GM08714 (cell line): ENCODE measurements around the gene KIAA1549.

Source experiments
- H3K4me3 ChIP-seq: fragments of 200-500 bp; sonication (Bioruptor generic); 2 replicates; pipeline ENCODE4 v1.5.1; 2014; ENCODE audit warnings: mild to moderate bottlenecking, low read length, inconsistent platforms
- ZNF274 ChIP-seq: IDR thresholded peaks from 2 replicates; pipeline ENCODE4 v1.6.1; 2012; ENCODE audit warnings: mild to moderate bottlenecking, low read depth, low read length

KIAA1549 gene

GRCh38 chr7:138892812-138893211 is 88.4 kb downstream of the KIAA1549 start:
- TF ChIP-seq ZNF274: no peak
- H3K4me3 ChIP-seq: no peak overlapping the region

DNA sequence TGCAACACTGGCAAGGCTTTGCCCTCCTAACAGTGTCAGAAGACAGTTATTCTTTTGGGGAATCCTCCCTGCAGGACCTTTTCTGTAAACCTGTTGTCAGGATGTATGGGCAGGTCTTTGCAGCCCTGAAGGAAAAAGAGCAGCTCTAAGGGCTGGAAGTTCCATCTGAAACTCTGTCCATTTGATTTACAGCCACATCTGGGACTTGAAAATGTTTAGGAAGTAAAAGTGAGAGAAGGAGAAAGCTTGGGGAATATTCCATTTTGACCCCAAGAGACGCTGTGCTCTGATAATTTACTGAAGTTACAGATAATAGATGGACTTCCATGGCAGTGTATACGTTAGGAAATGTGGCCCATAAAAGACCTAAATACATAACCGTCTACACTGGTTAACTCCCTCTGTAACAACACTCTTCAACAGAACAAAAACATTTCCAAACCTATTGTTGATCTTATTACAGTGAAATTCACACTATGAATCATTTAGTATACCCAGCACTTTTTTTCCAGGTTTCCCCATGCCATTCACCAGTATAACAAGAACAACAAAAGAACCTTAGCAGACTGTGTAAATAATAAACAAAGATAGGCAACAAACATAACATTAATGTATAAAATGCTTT is 89.1 kb downstream of the KIAA1549 start:
- no peak overlapping the region for H3K4me3 ChIP-seq
- no peak for TF ChIP-seq ZNF274

DNA sequence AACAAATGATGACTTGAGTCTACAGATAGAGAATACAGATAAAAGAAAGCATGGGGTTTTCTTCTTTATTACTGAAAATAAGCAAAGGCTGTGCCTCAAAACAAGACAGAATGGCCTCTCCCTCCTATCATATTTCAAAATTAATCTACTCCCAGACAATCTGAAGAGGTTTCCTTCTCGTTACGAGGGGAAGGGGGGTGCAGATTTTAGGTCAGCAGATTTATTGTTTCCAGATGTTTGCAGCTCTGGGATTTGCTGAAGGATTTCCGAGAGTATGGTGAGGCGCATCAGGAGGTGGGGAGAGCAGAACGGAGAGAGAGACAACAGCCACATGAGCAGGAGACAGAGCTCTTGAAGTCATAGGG is 89.8 kb downstream of the KIAA1549 start:
- TF ChIP-seq ZNF274: no peak
- no peak overlapping the region for H3K4me3 ChIP-seq

DNA sequence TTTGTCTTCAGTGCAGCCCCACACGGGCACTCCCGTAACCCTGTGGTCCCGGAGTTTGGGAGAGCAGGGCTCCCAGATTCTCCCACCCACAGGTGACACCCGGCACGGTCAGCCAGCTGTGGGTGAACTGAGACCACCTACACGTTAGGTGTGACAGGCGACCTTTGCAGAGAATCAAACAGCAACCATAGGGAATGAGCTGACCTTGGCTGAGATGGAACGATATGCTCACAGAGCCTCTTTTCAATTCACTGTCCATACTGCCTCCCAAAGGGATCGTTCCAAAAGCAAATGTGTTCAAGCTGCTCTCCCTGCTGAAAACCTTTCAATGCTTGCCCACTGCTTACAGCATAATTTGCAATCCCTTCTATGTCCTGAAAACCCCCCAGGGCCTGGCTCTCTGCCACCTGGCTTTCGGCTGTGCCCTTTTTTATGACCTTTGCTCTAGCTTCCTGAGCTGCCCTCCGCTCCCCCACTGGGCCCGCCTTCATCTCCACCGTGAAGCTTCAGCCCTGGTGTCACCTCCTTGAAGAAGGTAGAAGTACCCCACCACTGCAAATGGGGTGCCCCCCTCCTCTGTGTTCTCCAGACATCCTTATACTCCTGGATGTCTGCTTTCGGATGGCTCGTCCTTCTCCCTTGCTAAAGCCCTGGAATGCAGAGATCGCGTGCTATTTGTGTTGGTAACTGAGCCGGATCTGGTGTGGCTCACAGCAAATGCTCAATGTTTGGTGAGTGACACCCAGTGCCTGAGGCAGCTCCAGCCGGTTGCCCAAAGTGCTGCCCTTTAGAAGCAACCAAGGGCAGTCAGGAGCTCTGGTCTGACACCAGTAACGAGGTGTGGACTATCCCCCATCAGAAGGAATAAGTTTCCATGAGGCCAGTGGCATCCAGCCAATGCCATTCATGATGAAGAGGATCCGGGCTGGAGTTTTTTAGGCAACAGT is 90.4 kb downstream of the KIAA1549 start:
- TF ChIP-seq ZNF274: no peak
- no peak overlapping the region for H3K4me3 ChIP-seq

GRCh38 chr7:138889582-138890498 is 91.3 kb downstream of the KIAA1549 start:
- H3K4me3 ChIP-seq: no peak overlapping the region
- TF ChIP-seq ZNF274: no peak

DNA sequence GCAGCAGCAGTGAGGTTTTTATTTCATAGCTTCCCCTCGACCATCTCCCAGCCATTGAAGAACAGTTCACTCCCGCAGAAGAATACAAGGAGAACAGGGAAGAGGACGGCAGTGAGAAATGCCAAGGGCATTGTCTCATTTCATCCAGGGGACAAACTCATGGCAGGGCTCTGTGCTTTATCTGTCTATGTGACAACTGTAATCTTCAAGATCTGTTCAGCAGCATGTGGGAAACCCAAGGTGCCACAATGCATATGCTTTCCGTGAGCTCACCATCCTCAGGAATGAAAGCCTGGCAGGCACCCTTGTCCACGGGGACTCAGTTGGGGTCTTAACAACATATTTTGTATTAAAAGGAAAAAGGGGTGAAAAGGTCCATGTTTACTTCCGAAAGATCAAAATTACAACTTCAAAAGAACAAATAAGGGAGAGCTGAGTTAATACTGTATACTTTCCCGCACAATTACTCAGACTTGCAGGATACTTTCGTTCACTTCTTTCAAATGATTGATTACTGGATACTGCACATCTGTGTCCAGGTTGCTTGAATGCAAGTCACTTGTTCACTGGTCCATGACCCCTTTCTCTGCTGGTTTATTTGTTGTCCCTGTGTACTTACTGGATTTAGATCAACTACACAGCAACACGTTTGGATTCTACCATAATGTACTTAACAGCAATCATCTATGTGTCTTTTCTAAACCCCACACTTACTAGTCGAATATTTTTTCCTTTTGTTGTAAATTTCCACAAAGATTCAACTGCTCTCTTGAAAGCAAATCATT is 93.1 kb downstream of the KIAA1549 start:
- TF ChIP-seq ZNF274: no peak
- no peak overlapping the region for H3K4me3 ChIP-seq

GRCh38 chr7:138887085-138887710 is 94.0 kb downstream of the KIAA1549 start:
- no peak for TF ChIP-seq ZNF274
- H3K4me3 ChIP-seq: no peak overlapping the region

DNA sequence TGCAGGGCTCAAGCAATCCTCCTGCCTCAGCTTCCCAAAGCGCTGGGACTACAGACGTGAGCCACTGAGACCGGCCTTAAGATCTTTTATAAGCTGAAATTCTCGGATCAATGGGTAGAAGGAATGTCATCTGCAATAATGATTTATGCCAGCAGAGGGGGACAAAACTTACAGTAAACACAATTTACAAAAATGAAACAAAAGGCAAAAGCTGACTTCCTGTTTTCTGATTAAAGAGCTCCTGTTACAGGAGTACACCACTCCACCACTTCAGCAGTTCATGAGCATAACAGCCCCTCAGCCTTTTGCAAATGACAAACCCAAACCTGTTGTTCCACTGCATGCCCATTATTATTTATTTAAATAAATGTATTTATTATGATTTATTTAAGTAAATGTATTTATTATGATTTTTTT is 94.7 kb downstream of the KIAA1549 start:
- TF ChIP-seq ZNF274: no peak
- no peak overlapping the region for H3K4me3 ChIP-seq

GRCh38 chr7:138885383-138886147 is 95.6 kb downstream of the KIAA1549 start:
- TF ChIP-seq ZNF274: no peak
- H3K4me3 ChIP-seq: no peak overlapping the region

GRCh38 chr7:138882249-138882648 is 98.9 kb downstream of the KIAA1549 start:
- no peak overlapping the region for H3K4me3 ChIP-seq
- TF ChIP-seq ZNF274: no peak

- no peak for TF ChIP-seq ZNF274
- H3K4me3 ChIP-seq: no peak overlapping the region
Observed at GRCh38 chr7:138881579-138882188, 99.5 kb downstream of the KIAA1549 start.
